ENCODE data around the gene MAL. TPM values are rescaled to one million over a fixed set of nuclear protein-coding genes. Genes with fewer than 3 reads are reported as not detected.
"Not testable (repeated sequence)": the region's sequence is repeated elsewhere in the genome, so short reads cannot be mapped to it uniquely, and the experiment has no call there.

The MAL gene
- total RNA-seq, 2 experiments from 2014 or later = 188 to 206 TPM

DNA sequence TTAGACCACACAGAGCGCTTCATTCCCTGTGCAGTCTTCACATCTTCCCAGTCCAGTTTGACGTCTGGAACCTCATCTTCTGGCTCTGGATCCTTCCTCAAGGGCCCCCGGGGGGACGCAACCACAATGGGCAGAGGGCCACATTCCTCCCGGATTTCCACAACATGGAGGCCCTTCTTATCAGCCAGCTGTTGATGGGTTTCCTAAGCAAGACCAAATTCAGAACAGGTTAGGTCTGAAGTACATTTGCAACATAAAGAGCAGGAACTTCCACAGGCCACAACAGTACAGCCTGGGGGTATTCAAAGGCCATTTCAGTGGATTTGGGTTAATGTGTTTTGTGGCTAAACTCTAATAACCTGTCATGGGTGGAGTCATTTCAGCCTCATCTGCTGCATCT lies 61.9 kb downstream of the MAL start:
- Mint-ChIP-seq H3K27me3 (ENCODE audit: low read depth) (no peaks in the 10 kb centered on the region), H3K36me3 (ENCODE audit: low read depth) (peaks cover 49% of the 10 kb centered on the region), H3K9me3 (ENCODE audit: insufficient read depth) (no peaks in the 10 kb centered on the region), H3K27ac (no peak overlapping the region), H3K4me3 (no peak overlapping the region), H3K4me1 (ENCODE audit: low read depth) (no peaks in the 10 kb centered on the region)
- ChIA-PET CTCF (interaction anchor here (1.2 to 1.5 kb wide), 2 partner anchors 11 to 101 kb away, joined by 6 to 7 read pairs; no protein-coding TSS in a partner anchor), POLR2A (no interaction called here)
- ATAC-seq = no peak
- DNase-seq = no peak

DNA sequence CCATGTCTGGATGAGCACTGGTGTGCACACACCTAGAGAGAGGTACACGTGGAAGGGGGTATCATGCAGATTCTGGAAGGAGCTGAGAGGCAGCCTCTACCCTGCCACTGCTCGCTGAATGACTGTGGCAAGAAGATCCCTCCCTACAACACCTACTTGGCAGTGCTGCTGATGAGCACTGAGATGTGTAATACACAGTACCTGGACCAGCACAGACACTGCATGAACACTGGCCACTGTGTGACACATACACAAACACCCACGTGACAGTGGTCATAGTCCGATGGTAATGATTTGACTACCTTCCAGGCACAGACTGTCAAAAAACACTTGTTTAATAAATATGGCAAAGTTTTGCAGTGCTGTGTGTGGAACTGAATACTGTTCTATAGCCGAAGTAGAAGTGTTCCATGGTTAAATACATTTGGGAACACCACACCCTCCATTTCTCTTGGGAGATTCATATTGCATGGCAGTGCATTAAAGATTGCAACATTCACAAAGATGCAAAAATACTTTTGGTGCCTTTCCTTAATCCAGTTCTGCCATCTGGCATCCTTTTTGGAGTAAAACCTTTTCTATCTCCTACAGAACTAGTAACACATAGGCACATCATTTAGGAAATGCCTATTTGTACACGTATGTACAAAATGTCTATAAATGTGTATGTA lies 66.5 kb downstream of the MAL start:
- H3K9me3 Mint-ChIP-seq (ENCODE audit: insufficient read depth) = no peaks in the 10 kb centered on the region
- ATAC-seq = no peak
- H3K36me3 Mint-ChIP-seq (ENCODE audit: low read depth) = peaks cover 70% of the 10 kb centered on the region
- ChIA-PET CTCF (interaction anchor here (1.0 to 1.9 kb wide), 3 partner anchors 15 to 69 kb away, joined by 3 to 6 read pairs (median 4); no protein-coding TSS in a partner anchor), POLR2A (no interaction called here)
- H3K4me3 Mint-ChIP-seq = no peak overlapping the region
- peaks cover 17% of the 10 kb centered on the region for H3K4me1 Mint-ChIP-seq (ENCODE audit: low read depth)
- no peak for DNase-seq
- H3K27me3 Mint-ChIP-seq (ENCODE audit: low read depth) = no peaks in the 10 kb centered on the region
- no peak overlapping the region for H3K27ac Mint-ChIP-seq

DNA sequence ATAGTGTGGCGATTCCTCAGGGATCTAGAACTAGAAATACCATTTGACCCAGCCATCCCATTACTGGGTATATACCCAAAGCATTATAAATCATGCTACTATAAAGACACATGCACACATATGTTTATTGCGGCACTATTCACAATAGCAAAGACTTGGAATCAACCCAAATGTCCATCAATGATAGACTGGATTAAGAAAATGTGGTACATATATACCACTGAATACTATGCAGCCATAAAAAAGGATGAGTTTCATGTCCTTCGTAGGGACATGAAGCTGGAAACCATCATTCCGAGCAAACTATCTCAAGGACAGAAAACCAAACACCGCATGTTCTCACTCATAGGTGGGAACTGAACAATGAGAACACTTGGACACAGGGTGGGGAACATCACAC lies 72.8 kb downstream of the MAL start:
- DNase-seq; H3K27me3 Mint-ChIP-seq (ENCODE audit: low read depth); H3K4me3 Mint-ChIP-seq; ATAC-seq; CTCF ChIA-PET; POLR2A ChIA-PET; H3K27ac Mint-ChIP-seq; H3K9me3 Mint-ChIP-seq (ENCODE audit: insufficient read depth): not testable (repeated sequence)
- H3K36me3 Mint-ChIP-seq (ENCODE audit: low read depth) = peaks cover 83% of the 10 kb centered on the region
- H3K4me1 Mint-ChIP-seq (ENCODE audit: low read depth) = peaks cover 18% of the 10 kb centered on the region

DNA sequence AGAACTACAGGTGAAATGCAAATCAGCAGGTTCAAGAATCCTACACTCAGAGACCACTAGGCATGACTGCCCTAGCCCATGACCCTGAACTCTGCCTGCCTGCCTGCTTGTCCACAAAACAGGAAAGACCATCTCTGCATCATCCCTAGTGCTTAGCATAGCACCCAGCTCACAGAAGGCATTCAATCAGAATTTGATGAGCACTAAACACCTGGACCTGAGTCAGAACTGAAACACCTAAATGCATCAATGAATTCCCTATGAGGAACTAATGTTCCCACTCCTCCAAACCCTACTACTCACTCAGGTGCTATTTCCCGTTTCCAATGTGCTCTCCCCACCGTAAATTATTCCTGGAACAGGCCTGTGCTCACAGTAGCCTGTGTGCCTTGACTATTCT lies 74.4 kb downstream of the MAL start:
- no peak overlapping the region for H3K27ac Mint-ChIP-seq
- peaks cover 76% of the 10 kb centered on the region for H3K36me3 Mint-ChIP-seq (ENCODE audit: low read depth)
- POLR2A ChIA-PET = no interaction called here
- H3K27me3 Mint-ChIP-seq (ENCODE audit: low read depth) = no peaks in the 10 kb centered on the region
- CTCF ChIA-PET = no interaction called here
- no peak for ATAC-seq
- H3K9me3 Mint-ChIP-seq (ENCODE audit: insufficient read depth) = no peaks in the 10 kb centered on the region
- DNase-seq = no peak
- peaks cover 16% of the 10 kb centered on the region for H3K4me1 Mint-ChIP-seq (ENCODE audit: low read depth)
- H3K4me3 Mint-ChIP-seq = no peak overlapping the region

Other genes with a start within 250 kb of the MAL start
- gene TEKT4, start 154.3 kb upstream of the MAL start, total RNA-seq = not detected
- gene MRPS5, start 96.1 kb downstream of the MAL start, total RNA-seq = 10 to 100 TPM; 79.8 to 83.3 TPM
- 10 to 100 TPM; 16.3 to 17.4 TPM for gene ZNF514, start 134.1 kb downstream of the MAL start, total RNA-seq
- 1 to 10 TPM; 4.5 to 5.0 TPM for gene ZNF2, start 140.1 kb downstream of the MAL start, total RNA-seq
- 1 to 10 TPM; 3.8 to 3.9 TPM for gene ZNF892, start 181.8 kb downstream of the MAL start, total RNA-seq
- gene PROM2, start 248.7 kb downstream of the MAL start, total RNA-seq = under 1 TPM; 0.34 to 0.47 TPM

All from activated CD8-positive, alpha-beta T cell treated with anti-CD3 and anti-CD28 coated beads, Interleukin-2, amount 10 ng/mL, durations not matched to agents 7 days and 5 days (primary cell).